Left lung (tissue), 10 donors: ENCODE measurements around the gene HS3ST6. TPM values are rescaled to one million over a fixed set of nuclear protein-coding genes. Genes with fewer than 3 reads are reported as not detected.
"Not testable (repeated sequence)": the region's sequence is repeated elsewhere in the genome, so short reads cannot be mapped to it uniquely, and the experiment has no call there.

ENCODE experiments used
- ATAC-seq: fragments of 200-7000 bp; cut with Tn5 transposase; one replicate; pipeline ENCODE4 v1.9.1; 2020; ENCODE audit warnings: moderate library complexity
- DNase-seq, 4 donors: peaks; one replicate each; pipeline ENCODE4 v3.0.0-alpha.2; 2013 to 2020
- H3K27ac ChIP-seq, 2 donors: fragments of 200-600 bp; sonication (generic) in 1 of 2; one replicate each; pipeline versions ENCODE4 v1.5.0 to v1.8.0; 2020 to 2021
- H3K27me3 ChIP-seq, 2 donors: fragments of 200-600 bp; sonication (generic) in 1 of 2; one replicate each; pipeline versions ENCODE4 v1.5.0 to v1.8.0; 2020 to 2021
- H3K36me3 ChIP-seq, 2 donors: fragments of 200-600 bp; sonication (generic) in 1 of 2; one replicate each; pipeline versions ENCODE4 v1.5.0 to v1.8.0; 2020 to 2021
- H3K4me1 ChIP-seq, 2 donors: fragments of 200-600 bp; one replicate each; pipeline ENCODE4 v1.8.0; 2021
- H3K4me3 ChIP-seq, 2 donors: fragments of 200-600 bp; sonication (generic) in 1 of 2; one replicate each; pipeline versions ENCODE4 v1.5.0 to v1.8.0; 2020 to 2021; ENCODE audit warnings: mild to moderate bottlenecking in 1 of 2
- H3K9me3 ChIP-seq, 2 donors: fragments of 200-600 bp; sonication (generic) in 1 of 2; one replicate each; pipeline versions ENCODE4 v1.5.0 to v1.8.0; 2020 to 2021
- intact Hi-C, 2 donors: fragments of 100-400 bp; cut with DNase I; formaldehyde crosslinking; loops; one replicate each; pipeline versions ENCODE4 v1.11.2 to v1.14.2; 2022
- polyA plus RNA-seq, 6 donors: library from polyadenylated mRNA; unstranded; fragments of 120-200 nt; gene quantifications; one replicate each; pipeline ENCODE4 v1.2.1, GENCODE V29; 2013; ENCODE audit not compliant: insufficient read length in 6 of 6
- total RNA-seq, 2 donors: library from RNA; stranded (reverse); fragmentation: NEBNext Ultra II Directional; extraction: Animal tissue kit (Norgen Biotek cat#: 25700); gene quantifications; one replicate each; pipeline ENCODE4 v1.2.1, GENCODE V29; 2021
- TF ChIP-seq, protein P1 (sequence below), 2 donors: fragments of 200-600 bp; sonication (generic) in 1 of 2; IDR thresholded peaks; one replicate each; pipeline versions ENCODE4 v1.5.0 to v1.8.0; 2021; ENCODE audit warnings: antibody characterized with exemption in 2 of 2
- donor health status: DM: no; HTN: yes; CAD: no.
- donor health status: DM: no; HTN: no; CAD: no.

Gene HS3ST6
- total and polyA plus RNA-seq, 8 donors, result 0.13 to 1.4 (median 0.18) TPM; not detected in 4

DNA sequence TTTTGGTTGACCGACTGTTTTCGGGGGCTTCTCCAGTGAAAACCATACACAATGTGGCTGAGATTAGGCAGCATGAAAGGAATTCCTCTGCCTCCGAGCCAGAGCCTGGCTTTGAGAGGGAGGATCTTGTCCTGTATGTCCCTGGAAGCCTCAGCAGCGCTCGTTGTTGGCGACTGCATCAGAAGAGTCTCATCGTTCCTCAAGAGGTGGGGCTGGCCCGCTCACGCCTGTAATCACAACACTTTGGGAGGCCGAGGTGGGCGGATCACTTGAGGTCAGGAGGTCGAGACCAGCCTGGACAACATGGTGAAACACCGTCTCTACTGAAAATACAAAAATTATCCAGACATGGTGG is 15.0 kb downstream of the HS3ST6 start:
- DNase-seq, result no peak
- peaks cover 0 to 3% of the 10 kb centered on the region in 2 donors for H3K4me1 ChIP-seq
- peaks cover 0 to 67% of the 10 kb centered on the region in 2 donors for H3K27me3 ChIP-seq
- H3K27ac ChIP-seq, result no peak overlapping the region
- intact Hi-C loops, result no loop called here
- TF ChIP-seq, protein P1, sequence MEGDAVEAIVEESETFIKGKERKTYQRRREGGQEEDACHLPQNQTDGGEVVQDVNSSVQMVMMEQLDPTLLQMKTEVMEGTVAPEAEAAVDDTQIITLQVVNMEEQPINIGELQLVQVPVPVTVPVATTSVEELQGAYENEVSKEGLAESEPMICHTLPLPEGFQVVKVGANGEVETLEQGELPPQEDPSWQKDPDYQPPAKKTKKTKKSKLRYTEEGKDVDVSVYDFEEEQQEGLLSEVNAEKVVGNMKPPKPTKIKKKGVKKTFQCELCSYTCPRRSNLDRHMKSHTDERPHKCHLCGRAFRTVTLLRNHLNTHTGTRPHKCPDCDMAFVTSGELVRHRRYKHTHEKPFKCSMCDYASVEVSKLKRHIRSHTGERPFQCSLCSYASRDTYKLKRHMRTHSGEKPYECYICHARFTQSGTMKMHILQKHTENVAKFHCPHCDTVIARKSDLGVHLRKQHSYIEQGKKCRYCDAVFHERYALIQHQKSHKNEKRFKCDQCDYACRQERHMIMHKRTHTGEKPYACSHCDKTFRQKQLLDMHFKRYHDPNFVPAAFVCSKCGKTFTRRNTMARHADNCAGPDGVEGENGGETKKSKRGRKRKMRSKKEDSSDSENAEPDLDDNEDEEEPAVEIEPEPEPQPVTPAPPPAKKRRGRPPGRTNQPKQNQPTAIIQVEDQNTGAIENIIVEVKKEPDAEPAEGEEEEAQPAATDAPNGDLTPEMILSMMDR (IDR thresholded peaks at IDR 0.05), result no peak
- ATAC-seq, result no peak
- no peaks in the 10 kb centered on the region for H3K36me3 ChIP-seq
- no peak overlapping the region for H3K4me3 ChIP-seq
- H3K9me3 ChIP-seq, result no peaks in the 10 kb centered on the region

DNA sequence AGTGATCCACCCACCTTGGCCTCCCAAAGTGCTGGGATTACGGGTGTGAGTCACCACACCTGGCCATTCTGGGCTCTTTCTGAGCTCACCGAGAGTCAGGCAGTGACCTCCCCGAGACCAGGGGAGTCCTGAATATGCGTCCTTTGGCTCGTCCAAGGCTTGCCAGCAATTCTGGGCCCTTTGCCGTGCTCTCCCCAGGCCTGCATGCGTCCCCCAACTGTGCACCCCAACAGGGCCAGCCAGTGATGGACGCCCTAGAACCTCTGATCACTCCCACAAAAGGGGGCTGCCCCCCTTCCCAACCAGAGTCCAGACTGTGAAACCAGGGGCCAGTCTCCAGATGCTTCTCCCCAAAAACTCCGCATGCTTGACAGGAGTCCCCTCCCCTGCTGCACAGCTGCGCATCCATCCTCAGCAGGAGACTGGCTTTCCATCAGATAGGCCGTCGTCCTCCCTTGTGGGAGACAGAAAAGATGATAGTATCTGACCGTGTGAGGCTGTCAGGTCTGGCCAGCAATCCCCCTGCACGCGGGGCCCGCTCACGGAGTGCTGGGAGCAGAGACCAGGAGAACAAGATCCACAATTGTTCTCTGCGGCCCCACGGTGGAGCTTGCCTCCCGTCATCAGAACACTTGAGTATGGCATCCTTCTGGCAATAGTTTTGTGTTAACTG is 15.5 kb downstream of the HS3ST6 start:
- Histone ChIP-seq H3K27me3 (peaks cover 0 to 64% of the 10 kb centered on the region in 2 donors), H3K9me3 (no peaks in the 10 kb centered on the region), H3K36me3 (no peaks in the 10 kb centered on the region), H3K27ac (no peak overlapping the region), H3K4me3 (no peak overlapping the region), H3K4me1 (peaks cover 0 to 3% of the 10 kb centered on the region in 2 donors)
- TF ChIP-seq, protein P1 (IDR thresholded peaks at IDR 0.05), result no peak
- DNase-seq, result no peak
- ATAC-seq, result no peak
- intact Hi-C loops, result no loop called here

DNA sequence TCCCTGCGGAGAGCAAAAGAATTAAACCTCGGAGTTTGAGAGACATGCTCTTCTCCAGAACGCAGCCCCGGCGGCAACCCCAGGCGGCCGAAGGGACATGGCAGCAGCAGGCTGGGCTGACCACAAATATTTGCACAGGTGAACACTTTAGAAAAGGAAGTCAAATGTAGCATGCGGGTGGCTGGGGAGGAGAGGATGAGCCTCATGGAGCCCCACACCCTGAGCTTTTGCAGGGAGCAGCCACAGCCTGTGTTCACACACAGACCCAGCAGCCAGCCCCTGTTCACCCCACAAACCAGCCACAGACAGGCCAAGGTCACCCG is 17.8 kb downstream of the HS3ST6 start:
- TF ChIP-seq, protein P1 (IDR thresholded peaks at IDR 0.05), result no peak
- DNase-seq (no peak), ATAC-seq (peak; percentile 63)
- no peak overlapping the region for H3K27ac ChIP-seq
- no peaks in the 10 kb centered on the region for H3K36me3 ChIP-seq
- H3K4me1 ChIP-seq, result peaks cover 0 to 3% of the 10 kb centered on the region in 2 donors
- peaks cover 0 to 50% of the 10 kb centered on the region in 2 donors for H3K27me3 ChIP-seq
- H3K9me3 ChIP-seq, result no peaks in the 10 kb centered on the region
- intact Hi-C loops, result no loop called here
- H3K4me3 ChIP-seq, result no peak overlapping the region

DNA sequence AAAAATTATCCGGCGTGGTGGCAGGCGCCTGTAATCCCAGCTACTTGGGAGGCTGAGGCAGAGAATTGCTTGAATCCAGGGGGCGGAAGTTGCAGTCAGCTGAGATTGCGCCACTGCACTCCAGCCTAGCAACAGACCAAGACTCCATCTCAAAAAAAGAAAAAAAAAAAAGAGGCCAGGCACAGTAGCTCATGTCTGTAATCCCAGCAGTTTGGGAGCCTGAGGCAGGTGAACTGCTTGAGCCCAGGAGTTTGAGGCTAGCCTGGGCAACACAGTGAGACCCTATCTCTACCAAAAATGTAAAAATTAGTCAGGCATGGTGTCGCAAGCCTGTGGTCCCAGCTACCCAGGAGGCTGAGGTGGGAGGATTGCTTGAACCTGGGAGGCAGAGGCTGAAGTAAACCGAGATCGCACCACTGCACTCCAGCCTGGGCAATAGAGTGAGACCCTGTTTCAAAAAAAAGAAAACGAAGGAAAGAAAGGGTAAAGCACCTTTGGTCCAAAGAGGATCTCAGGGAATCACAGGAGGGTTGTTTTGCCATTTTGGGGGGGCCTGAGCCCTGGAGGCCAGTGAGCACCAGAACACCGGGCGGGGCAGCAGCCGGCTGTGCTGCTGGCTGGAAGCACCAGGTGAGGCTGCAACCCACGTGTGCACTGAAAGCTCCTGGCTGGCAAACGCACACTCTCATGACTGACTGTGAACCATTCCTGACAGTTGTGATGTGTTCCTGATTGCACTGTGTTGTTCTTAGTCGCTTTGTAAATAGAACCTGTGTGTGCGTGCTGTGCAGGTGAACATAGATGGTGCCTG is 18.4 kb downstream of the HS3ST6 start:
- peaks cover 0 to 44% of the 10 kb centered on the region in 2 donors for H3K27me3 ChIP-seq
- H3K4me1 ChIP-seq, result peaks cover 0 to 3% of the 10 kb centered on the region in 2 donors
- intact Hi-C loops, result no loop called here
- no peak overlapping the region for H3K27ac ChIP-seq
- TF ChIP-seq, protein P1 (IDR thresholded peaks at IDR 0.05), result no peak
- no peaks in the 10 kb centered on the region for H3K9me3 ChIP-seq
- no peaks in the 10 kb centered on the region for H3K36me3 ChIP-seq
- no peak overlapping the region for H3K4me3 ChIP-seq
- DNase-seq, result peak in 2 of 4 donors; percentile 37 to 54
- ATAC-seq, result peak; percentile 78

DNA sequence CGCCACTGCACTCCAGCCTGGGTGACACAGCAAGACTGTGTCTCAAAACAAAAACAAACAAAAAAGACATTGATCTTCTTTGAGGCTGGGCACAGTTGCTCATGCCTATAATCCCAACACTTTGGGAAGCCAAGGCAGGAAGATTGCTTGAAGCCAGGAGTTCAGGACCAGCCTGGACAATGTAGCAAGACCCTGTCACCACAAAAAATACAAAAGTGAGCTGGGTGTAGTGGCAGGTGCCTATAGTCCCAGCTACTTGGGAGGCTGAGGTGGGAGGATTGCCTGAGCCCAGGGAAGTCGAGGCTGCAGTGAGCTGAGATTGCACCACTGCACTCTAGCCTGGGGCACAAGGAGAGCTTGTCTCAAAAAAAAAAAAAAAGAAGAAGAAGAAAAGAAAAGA is 20.5 kb downstream of the HS3ST6 start:
- H3K4me1 ChIP-seq, H3K9me3 ChIP-seq, DNase-seq, H3K4me3 ChIP-seq, ATAC-seq, H3K27ac ChIP-seq, H3K36me3 ChIP-seq, intact Hi-C loops: not testable (repeated sequence)
- H3K27me3 ChIP-seq, result peaks cover 0 to 27% of the 10 kb centered on the region in 2 donors
